IPS-NIHi7 (cell line): ENCODE measurements around the gene RUNX1.
A peak's percentile ranks its signal among the peaks of the same experiment; 100 is the strongest.

ENCODE experiments used
- DNase-seq: peaks from one replicate; pipeline ENCODE4 v3.0.0; 2012; ENCODE audit warnings: mixed read lengths; ENCODE audit errors: extremely low spot score

RUNX1 gene

GRCh38 chr21:34857122-34857713 lies 191.9 kb downstream of the RUNX1 start:
- no peak for DNase-seq

GRCh38 chr21:34852448-34852847 lies 196.7 kb downstream of the RUNX1 start:
- DNase-seq: no peak

GRCh38 chr21:34850166-34850690 lies 198.9 kb downstream of the RUNX1 start:
- no peak for DNase-seq

GRCh38 chr21:34846601-34847112 lies 202.4 kb downstream of the RUNX1 start:
- peak; percentile 60 for DNase-seq

GRCh38 chr21:34845521-34846451 lies 203.3 kb downstream of the RUNX1 start:
- no peak for DNase-seq

GRCh38 chr21:34844924-34845238 lies 204.2 kb downstream of the RUNX1 start:
- DNase-seq: no peak

- no peak for DNase-seq
These were observed 204.8 kb downstream of the RUNX1 start for GRCh38 chr21:34844013-34844923.

GRCh38 chr21:34843562-34843961 lies 205.5 kb downstream of the RUNX1 start:
- no peak for DNase-seq

GRCh38 chr21:34841154-34841553 lies 207.9 kb downstream of the RUNX1 start:
- DNase-seq: no peak

- no peak for DNase-seq
These were observed 208.4 kb downstream of the RUNX1 start for GRCh38 chr21:34840693-34841092.

GRCh38 chr21:34838956-34839820 lies 209.9 kb downstream of the RUNX1 start:
- DNase-seq: no peak

- no peak for DNase-seq
These were observed 212.1 kb downstream of the RUNX1 start for GRCh38 chr21:34836933-34837505.

- DNase-seq: peak; percentile 41
These were observed 212.8 kb downstream of the RUNX1 start for GRCh38 chr21:34836103-34836932.

- DNase-seq: peak; percentile 51
These were observed 213.6 kb downstream of the RUNX1 start for GRCh38 chr21:34835526-34835925.

GRCh38 chr21:34834852-34835501 lies 214.1 kb downstream of the RUNX1 start:
- DNase-seq: no peak

- DNase-seq: no peak
These were observed 214.8 kb downstream of the RUNX1 start for GRCh38 chr21:34834290-34834689.

- no peak for DNase-seq
These were observed 215.6 kb downstream of the RUNX1 start for GRCh38 chr21:34833465-34833864.

- no peak for DNase-seq
These were observed 218.5 kb downstream of the RUNX1 start for GRCh38 chr21:34830386-34831170.
